Measurements from ENCODE around the gene NCAPD3. TPM values are rescaled to one million over a fixed set of nuclear protein-coding genes. Genes with fewer than 3 reads are reported as not detected.

NCAPD3 gene
- total and polyA plus RNA-seq, 4 donors = 14.1 to 35.4 (median 24.2) TPM

DNA sequence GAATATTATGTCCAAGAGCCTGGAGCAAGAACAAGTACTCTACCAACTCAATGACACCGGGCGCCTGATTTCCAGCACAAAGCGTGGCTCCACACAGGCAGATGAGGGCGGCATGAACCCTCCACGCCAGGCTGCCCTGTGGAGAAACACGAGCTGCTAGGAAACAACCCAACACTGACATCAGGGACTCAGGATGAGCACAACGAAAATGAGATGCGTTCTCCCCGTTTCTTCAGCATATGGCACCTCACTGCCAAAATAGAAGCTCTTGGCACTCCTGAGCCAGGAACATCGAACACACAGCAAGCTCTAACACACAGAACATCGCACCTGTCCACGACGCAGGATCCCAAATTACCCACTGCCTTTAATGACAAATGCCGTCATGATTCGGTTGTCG, 68.3 kb downstream of the NCAPD3 start:
- H3K9ac ChIP-seq (ENCODE audit: low read depth in 1 of 2, low read length in 2 of 2) = no peak overlapping the region
- peaks cover 12 to 71% (median 35%) of the 10 kb centered on the region in 4 donors for H3K36me3 ChIP-seq (ENCODE audit: control insufficient read depth in 4 of 4, insufficient read depth in 3 of 4, low read depth in 1 of 4, low read length in 3 of 4)

DNA sequence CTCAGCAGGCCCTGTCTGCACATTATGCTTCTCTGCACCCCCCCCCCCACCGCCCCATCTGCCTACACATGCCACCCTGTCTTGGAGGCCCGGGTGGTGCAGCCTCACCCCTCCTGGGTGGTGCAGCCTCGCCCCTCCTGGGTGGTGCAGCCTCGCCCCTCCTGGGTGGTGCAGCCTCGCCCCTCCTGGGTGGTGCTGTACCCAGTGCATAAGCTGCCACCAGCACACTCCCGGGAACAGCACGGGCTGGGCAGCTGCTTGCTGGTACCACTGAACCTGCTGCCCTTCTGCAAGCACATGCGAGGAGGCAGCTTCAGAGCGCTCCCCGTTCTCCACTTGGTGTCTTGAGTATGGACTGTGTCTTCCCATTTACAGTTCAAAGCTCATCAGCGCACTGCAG, 69.3 kb downstream of the NCAPD3 start:
- WGBS = 91% methylated on average over 11 of the region's 11 CpGs
- no peaks in the 10 kb centered on the region for H3K9me3 ChIP-seq (ENCODE audit: control insufficient read depth in 4 of 4, low read length in 3 of 4)
- no peak overlapping the region for H3K9ac ChIP-seq (ENCODE audit: low read depth in 1 of 2, low read length in 2 of 2)
- no peak overlapping the region for H3K27ac ChIP-seq (ENCODE audit: low read depth in 1 of 2, low read length in 2 of 2)
- no peaks in the 10 kb centered on the region for H3K4me1 ChIP-seq (ENCODE audit: control insufficient read depth in 4 of 4, insufficient read depth in 4 of 4, low read length in 3 of 4)
- H3K27me3 ChIP-seq (ENCODE audit: control insufficient read depth in 4 of 4, insufficient read depth in 4 of 4, low read length in 3 of 4) = no peaks in the 10 kb centered on the region
- H3K36me3 ChIP-seq (ENCODE audit: control insufficient read depth in 4 of 4, insufficient read depth in 3 of 4, low read depth in 1 of 4, low read length in 3 of 4) = peaks cover 12 to 67% (median 30%) of the 10 kb centered on the region in 4 donors
- no peak overlapping the region for H3K4me3 ChIP-seq (ENCODE audit: low read depth in 1 of 3, low read length in 3 of 3)
- DNase-seq (ENCODE audit: low spot score) = no peak
- TF ChIP-seq TAF1 (conservative IDR thresholded peaks at IDR 0.05) (no peak), FOXA2 (IDR thresholded peaks at IDR 0.05) (no peak), FOXA1 (IDR thresholded peaks at IDR 0.05) (no peak)
- TF ChIP-seq, protein P1, sequence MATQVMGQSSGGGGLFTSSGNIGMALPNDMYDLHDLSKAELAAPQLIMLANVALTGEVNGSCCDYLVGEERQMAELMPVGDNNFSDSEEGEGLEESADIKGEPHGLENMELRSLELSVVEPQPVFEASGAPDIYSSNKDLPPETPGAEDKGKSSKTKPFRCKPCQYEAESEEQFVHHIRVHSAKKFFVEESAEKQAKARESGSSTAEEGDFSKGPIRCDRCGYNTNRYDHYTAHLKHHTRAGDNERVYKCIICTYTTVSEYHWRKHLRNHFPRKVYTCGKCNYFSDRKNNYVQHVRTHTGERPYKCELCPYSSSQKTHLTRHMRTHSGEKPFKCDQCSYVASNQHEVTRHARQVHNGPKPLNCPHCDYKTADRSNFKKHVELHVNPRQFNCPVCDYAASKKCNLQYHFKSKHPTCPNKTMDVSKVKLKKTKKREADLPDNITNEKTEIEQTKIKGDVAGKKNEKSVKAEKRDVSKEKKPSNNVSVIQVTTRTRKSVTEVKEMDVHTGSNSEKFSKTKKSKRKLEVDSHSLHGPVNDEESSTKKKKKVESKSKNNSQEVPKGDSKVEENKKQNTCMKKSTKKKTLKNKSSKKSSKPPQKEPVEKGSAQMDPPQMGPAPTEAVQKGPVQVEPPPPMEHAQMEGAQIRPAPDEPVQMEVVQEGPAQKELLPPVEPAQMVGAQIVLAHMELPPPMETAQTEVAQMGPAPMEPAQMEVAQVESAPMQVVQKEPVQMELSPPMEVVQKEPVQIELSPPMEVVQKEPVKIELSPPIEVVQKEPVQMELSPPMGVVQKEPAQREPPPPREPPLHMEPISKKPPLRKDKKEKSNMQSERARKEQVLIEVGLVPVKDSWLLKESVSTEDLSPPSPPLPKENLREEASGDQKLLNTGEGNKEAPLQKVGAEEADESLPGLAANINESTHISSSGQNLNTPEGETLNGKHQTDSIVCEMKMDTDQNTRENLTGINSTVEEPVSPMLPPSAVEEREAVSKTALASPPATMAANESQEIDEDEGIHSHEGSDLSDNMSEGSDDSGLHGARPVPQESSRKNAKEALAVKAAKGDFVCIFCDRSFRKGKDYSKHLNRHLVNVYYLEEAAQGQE (IDR thresholded peaks at IDR 0.05) = no peak
- TF ChIP-seq, protein P2, sequence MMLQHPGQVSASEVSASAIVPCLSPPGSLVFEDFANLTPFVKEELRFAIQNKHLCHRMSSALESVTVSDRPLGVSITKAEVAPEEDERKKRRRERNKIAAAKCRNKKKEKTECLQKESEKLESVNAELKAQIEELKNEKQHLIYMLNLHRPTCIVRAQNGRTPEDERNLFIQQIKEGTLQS (IDR thresholded peaks at IDR 0.05) = no peak
- TF ChIP-seq, protein P3, sequence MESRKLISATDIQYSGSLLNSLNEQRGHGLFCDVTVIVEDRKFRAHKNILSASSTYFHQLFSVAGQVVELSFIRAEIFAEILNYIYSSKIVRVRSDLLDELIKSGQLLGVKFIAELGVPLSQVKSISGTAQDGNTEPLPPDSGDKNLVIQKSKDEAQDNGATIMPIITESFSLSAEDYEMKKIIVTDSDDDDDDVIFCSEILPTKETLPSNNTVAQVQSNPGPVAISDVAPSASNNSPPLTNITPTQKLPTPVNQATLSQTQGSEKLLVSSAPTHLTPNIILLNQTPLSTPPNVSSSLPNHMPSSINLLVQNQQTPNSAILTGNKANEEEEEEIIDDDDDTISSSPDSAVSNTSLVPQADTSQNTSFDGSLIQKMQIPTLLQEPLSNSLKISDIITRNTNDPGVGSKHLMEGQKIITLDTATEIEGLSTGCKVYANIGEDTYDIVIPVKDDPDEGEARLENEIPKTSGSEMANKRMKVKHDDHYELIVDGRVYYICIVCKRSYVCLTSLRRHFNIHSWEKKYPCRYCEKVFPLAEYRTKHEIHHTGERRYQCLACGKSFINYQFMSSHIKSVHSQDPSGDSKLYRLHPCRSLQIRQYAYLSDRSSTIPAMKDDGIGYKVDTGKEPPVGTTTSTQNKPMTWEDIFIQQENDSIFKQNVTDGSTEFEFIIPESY (IDR thresholded peaks at IDR 0.05) = no peak

More for the DNA sequence above, 68.3 kb downstream of the NCAPD3 start:
- Histone ChIP-seq H3K4me1 (ENCODE audit: control insufficient read depth in 4 of 4, insufficient read depth in 4 of 4, low read length in 3 of 4) (no peaks in the 10 kb centered on the region), H3K9me3 (ENCODE audit: control insufficient read depth in 4 of 4, low read length in 3 of 4) (no peaks in the 10 kb centered on the region), H3K27me3 (ENCODE audit: control insufficient read depth in 4 of 4, insufficient read depth in 4 of 4, low read length in 3 of 4) (no peaks in the 10 kb centered on the region), H3K27ac (ENCODE audit: low read depth in 1 of 2, low read length in 2 of 2) (no peak overlapping the region), H3K4me3 (ENCODE audit: low read depth in 1 of 3, low read length in 3 of 3) (no peak overlapping the region)
- WGBS = 97% methylated on average over 16 of the region's 16 CpGs
- no peak for DNase-seq (ENCODE audit: low spot score)
- TF ChIP-seq GABPA (IDR thresholded peaks at IDR 0.05 in 1 of 2, conservative IDR thresholded peaks at IDR 0.05 in 1 of 2) (no peak), EGR1 (IDR thresholded peaks at IDR 0.05; ENCODE audit: low read depth in 2 of 2) (no peak), RAD21 (IDR thresholded peaks at IDR 0.05) (no peak), TAF1 (conservative IDR thresholded peaks at IDR 0.05) (no peak), SP1 (IDR thresholded peaks at IDR 0.05) (no peak), RXRA (IDR thresholded peaks at IDR 0.05) (no peak), NR2F2 (IDR thresholded peaks at IDR 0.05) (no peak), FOXA1 (IDR thresholded peaks at IDR 0.05) (no peak), FOXA2 (IDR thresholded peaks at IDR 0.05) (no peak), HNF4G (IDR thresholded peaks at IDR 0.05) (no peak)
- TF ChIP-seq, protein P4, sequence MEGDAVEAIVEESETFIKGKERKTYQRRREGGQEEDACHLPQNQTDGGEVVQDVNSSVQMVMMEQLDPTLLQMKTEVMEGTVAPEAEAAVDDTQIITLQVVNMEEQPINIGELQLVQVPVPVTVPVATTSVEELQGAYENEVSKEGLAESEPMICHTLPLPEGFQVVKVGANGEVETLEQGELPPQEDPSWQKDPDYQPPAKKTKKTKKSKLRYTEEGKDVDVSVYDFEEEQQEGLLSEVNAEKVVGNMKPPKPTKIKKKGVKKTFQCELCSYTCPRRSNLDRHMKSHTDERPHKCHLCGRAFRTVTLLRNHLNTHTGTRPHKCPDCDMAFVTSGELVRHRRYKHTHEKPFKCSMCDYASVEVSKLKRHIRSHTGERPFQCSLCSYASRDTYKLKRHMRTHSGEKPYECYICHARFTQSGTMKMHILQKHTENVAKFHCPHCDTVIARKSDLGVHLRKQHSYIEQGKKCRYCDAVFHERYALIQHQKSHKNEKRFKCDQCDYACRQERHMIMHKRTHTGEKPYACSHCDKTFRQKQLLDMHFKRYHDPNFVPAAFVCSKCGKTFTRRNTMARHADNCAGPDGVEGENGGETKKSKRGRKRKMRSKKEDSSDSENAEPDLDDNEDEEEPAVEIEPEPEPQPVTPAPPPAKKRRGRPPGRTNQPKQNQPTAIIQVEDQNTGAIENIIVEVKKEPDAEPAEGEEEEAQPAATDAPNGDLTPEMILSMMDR (IDR thresholded peaks at IDR 0.05; ENCODE audit: low read depth, low read length, missing input control) = no peak
- TF ChIP-seq, protein P2 (IDR thresholded peaks at IDR 0.05) = no peak
- TF ChIP-seq, protein P3 (IDR thresholded peaks at IDR 0.05) = no peak
- TF ChIP-seq, protein P5, sequence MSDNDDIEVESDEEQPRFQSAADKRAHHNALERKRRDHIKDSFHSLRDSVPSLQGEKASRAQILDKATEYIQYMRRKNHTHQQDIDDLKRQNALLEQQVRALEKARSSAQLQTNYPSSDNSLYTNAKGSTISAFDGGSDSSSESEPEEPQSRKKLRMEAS (IDR thresholded peaks at IDR 0.05) = no peak
- TF ChIP-seq, protein P1 (IDR thresholded peaks at IDR 0.05) = no peak

All from liver (tissue), 9 donors.